Memory B cell (primary cell): Measurements from ENCODE around the gene TMEM255B.
"Not testable (repeated sequence)": the region's sequence is repeated elsewhere in the genome, so short reads cannot be mapped to it uniquely, and the experiment has no call there.

ENCODE experiments used
- ATAC-seq: fragments of 150-1000 bp; cut with Tn5 transposase; 2 replicates; pipeline ENCODE4 v1.10.0; 2021; ENCODE audit warnings: low read depth, mild to moderate bottlenecking, moderate library complexity
- DNase-seq, 2 donors: peaks; one replicate each; pipeline ENCODE4 v3.0.0; 2022; ENCODE audit warnings: low spot score in 2 of 2
- H3K27ac Mint-ChIP-seq: one replicate; pipeline ENCODE4 v1.8.0; 2022; ENCODE audit warnings: mild to moderate bottlenecking, moderate library complexity, mixed read lengths
- H3K27me3 Mint-ChIP-seq: one replicate; pipeline ENCODE4 v1.8.0; 2022; ENCODE audit warnings: mixed read lengths
- H3K36me3 Mint-ChIP-seq: one replicate; pipeline ENCODE4 v1.8.0; 2022; ENCODE audit warnings: mild to moderate bottlenecking, mixed read lengths
- H3K4me1 Mint-ChIP-seq: one replicate; pipeline ENCODE4 v1.8.0; 2022; ENCODE audit warnings: mixed read lengths
- H3K4me3 Mint-ChIP-seq: one replicate; pipeline ENCODE4 v1.8.0; 2022; ENCODE audit warnings: mild to moderate bottlenecking, moderate library complexity, mixed read lengths
- H3K9me3 Mint-ChIP-seq: one replicate; pipeline ENCODE4 v1.8.0; 2022; ENCODE audit warnings: mixed read lengths

The TMEM255B gene

GRCh38 chr13:113832205-113832604 is 73.2 kb downstream of the TMEM255B start:
- Mint-ChIP-seq H3K27me3 (peaks cover 1% of the 10 kb centered on the region), H3K4me3 (no peak overlapping the region), H3K4me1 (peaks cover 5% of the 10 kb centered on the region), H3K27ac (no peak overlapping the region), H3K36me3 (peaks cover 8% of the 10 kb centered on the region), H3K9me3 (no peaks in the 10 kb centered on the region)
- DNase-seq = no peak
- ATAC-seq = no peak

- Mint-ChIP-seq H3K27me3 (peaks cover 1% of the 10 kb centered on the region), H3K36me3 (peaks cover 4% of the 10 kb centered on the region), H3K4me3 (no peak overlapping the region), H3K4me1 (peaks cover 9% of the 10 kb centered on the region), H3K9me3 (no peaks in the 10 kb centered on the region), H3K27ac (no peak overlapping the region)
- DNase-seq (no peak), ATAC-seq (no peak)
These were observed 73.6 kb downstream of the TMEM255B start for GRCh38 chr13:113832631-113833030.

GRCh38 chr13:113833111-113833830 is 74.2 kb downstream of the TMEM255B start:
- peaks cover 1% of the 10 kb centered on the region for H3K27me3 Mint-ChIP-seq
- no peak overlapping the region for H3K27ac Mint-ChIP-seq

GRCh38 chr13:113834006-113834405 is 75.0 kb downstream of the TMEM255B start:
- ATAC-seq, H3K27me3 Mint-ChIP-seq, H3K4me1 Mint-ChIP-seq, H3K27ac Mint-ChIP-seq, DNase-seq, H3K4me3 Mint-ChIP-seq, H3K36me3 Mint-ChIP-seq, H3K9me3 Mint-ChIP-seq: not testable (repeated sequence)

More at GRCh38 chr13:113833111-113833830, 74.2 kb downstream of the TMEM255B start:
- DNase-seq (no peak), ATAC-seq (no peak)
- Mint-ChIP-seq H3K4me1 (peaks cover 9% of the 10 kb centered on the region), H3K9me3 (no peaks in the 10 kb centered on the region), H3K4me3 (no peak overlapping the region), H3K36me3 (peaks cover 2% of the 10 kb centered on the region)

- no peak overlapping the region for H3K27ac Mint-ChIP-seq
- H3K4me1 Mint-ChIP-seq = peaks cover 9% of the 10 kb centered on the region
- no peak for ATAC-seq
- H3K36me3 Mint-ChIP-seq = peaks cover 2% of the 10 kb centered on the region
- no peak for DNase-seq
- H3K9me3 Mint-ChIP-seq = no peaks in the 10 kb centered on the region
- no peak overlapping the region for H3K4me3 Mint-ChIP-seq
- H3K27me3 Mint-ChIP-seq = peaks cover 1% of the 10 kb centered on the region
These were observed 75.6 kb downstream of the TMEM255B start for GRCh38 chr13:113834496-113835200.

GRCh38 chr13:113835461-113836270 is 76.6 kb downstream of the TMEM255B start:
- H3K36me3 Mint-ChIP-seq = peaks cover 1% of the 10 kb centered on the region
- no peak overlapping the region for H3K4me3 Mint-ChIP-seq
- H3K4me1 Mint-ChIP-seq = peaks cover 9% of the 10 kb centered on the region
- H3K9me3 Mint-ChIP-seq = no peaks in the 10 kb centered on the region
- DNase-seq (no peak), ATAC-seq (no peak)
- no peak overlapping the region for H3K27ac Mint-ChIP-seq
- H3K27me3 Mint-ChIP-seq = peaks cover 1% of the 10 kb centered on the region

GRCh38 chr13:113836768-113837559 is 77.9 kb downstream of the TMEM255B start:
- H3K27me3 Mint-ChIP-seq = peaks cover 1% of the 10 kb centered on the region
- H3K4me1 Mint-ChIP-seq = peaks cover 16% of the 10 kb centered on the region
- H3K9me3 Mint-ChIP-seq = no peaks in the 10 kb centered on the region
- no peak for ATAC-seq
- H3K4me3 Mint-ChIP-seq = no peak overlapping the region
- DNase-seq = no peak
- no peak overlapping the region for H3K27ac Mint-ChIP-seq
- no peaks in the 10 kb centered on the region for H3K36me3 Mint-ChIP-seq

GRCh38 chr13:113837560-113838355 is 78.7 kb downstream of the TMEM255B start:
- no peak overlapping the region for H3K4me3 Mint-ChIP-seq
- H3K4me1 Mint-ChIP-seq = peaks cover 18% of the 10 kb centered on the region
- H3K27ac Mint-ChIP-seq = no peak overlapping the region
- peaks cover 1% of the 10 kb centered on the region for H3K27me3 Mint-ChIP-seq
- no peaks in the 10 kb centered on the region for H3K9me3 Mint-ChIP-seq
- DNase-seq (no peak), ATAC-seq (no peak)
- H3K36me3 Mint-ChIP-seq = no peaks in the 10 kb centered on the region

- Mint-ChIP-seq H3K4me3 (no peak overlapping the region), H3K36me3 (no peaks in the 10 kb centered on the region), H3K27ac (no peak overlapping the region), H3K4me1 (peaks cover 18% of the 10 kb centered on the region), H3K9me3 (no peaks in the 10 kb centered on the region), H3K27me3 (peaks cover 1% of the 10 kb centered on the region)
- ATAC-seq (no peak), DNase-seq (no peak)
These were observed 79.7 kb downstream of the TMEM255B start for GRCh38 chr13:113838711-113839201.

GRCh38 chr13:113839536-113840204 is 80.6 kb downstream of the TMEM255B start:
- no peak for DNase-seq
- no peaks in the 10 kb centered on the region for H3K36me3 Mint-ChIP-seq
- H3K27me3 Mint-ChIP-seq = peaks cover 1% of the 10 kb centered on the region
- peaks cover 18% of the 10 kb centered on the region for H3K4me1 Mint-ChIP-seq
- no peak overlapping the region for H3K4me3 Mint-ChIP-seq
- H3K27ac Mint-ChIP-seq = no peak overlapping the region
- no peak for ATAC-seq
- no peaks in the 10 kb centered on the region for H3K9me3 Mint-ChIP-seq

- H3K4me1 Mint-ChIP-seq = peaks cover 15% of the 10 kb centered on the region
- ATAC-seq = no peak
- H3K4me3 Mint-ChIP-seq = no peak overlapping the region
- DNase-seq = no peak
- no peaks in the 10 kb centered on the region for H3K36me3 Mint-ChIP-seq
- no peaks in the 10 kb centered on the region for H3K9me3 Mint-ChIP-seq
- peaks cover 1% of the 10 kb centered on the region for H3K27me3 Mint-ChIP-seq
- H3K27ac Mint-ChIP-seq = no peak overlapping the region
These were observed 81.7 kb downstream of the TMEM255B start for GRCh38 chr13:113840541-113841352.

GRCh38 chr13:113841353-113841650 is 82.3 kb downstream of the TMEM255B start:
- no peaks in the 10 kb centered on the region for H3K27me3 Mint-ChIP-seq
- H3K4me1 Mint-ChIP-seq = peaks cover 15% of the 10 kb centered on the region
- no peak overlapping the region for H3K4me3 Mint-ChIP-seq
- no peak for ATAC-seq
- H3K36me3 Mint-ChIP-seq = no peaks in the 10 kb centered on the region
- no peak overlapping the region for H3K27ac Mint-ChIP-seq
- no peak for DNase-seq
- H3K9me3 Mint-ChIP-seq = no peaks in the 10 kb centered on the region
